ENCODE results near the gene RNF2.

RNF2 gene

DNA sequence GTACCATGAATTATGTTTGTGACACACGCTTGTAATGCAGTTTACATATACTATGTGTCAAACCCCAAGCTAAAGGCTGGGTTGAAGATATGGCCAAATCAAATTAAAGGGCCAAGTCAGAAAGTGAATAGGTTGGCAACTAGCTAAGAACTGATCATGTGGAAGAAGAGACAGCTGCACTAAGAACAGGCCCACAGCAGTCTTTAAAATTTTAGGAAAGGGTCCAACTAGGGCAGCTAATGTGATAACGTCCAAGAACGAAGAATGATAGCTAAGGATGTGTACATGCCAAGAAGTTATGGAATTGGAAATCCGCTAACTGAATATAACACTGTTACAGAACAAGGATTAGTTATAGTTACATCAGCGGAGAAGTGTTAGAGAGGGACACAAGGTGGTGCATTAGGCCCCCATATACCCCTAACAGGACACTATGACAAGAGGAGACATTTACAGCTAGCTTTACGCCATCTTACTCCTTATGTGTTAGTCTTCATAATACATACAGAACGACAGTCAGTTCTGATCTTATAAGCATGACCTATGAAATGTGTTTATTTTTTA, 6.5 kb upstream of the RNF2 start:
- peaks cover 5% of the 10 kb centered on the region for H3K4me1 Mint-ChIP-seq
- TF ChIP-seq, protein P1, sequence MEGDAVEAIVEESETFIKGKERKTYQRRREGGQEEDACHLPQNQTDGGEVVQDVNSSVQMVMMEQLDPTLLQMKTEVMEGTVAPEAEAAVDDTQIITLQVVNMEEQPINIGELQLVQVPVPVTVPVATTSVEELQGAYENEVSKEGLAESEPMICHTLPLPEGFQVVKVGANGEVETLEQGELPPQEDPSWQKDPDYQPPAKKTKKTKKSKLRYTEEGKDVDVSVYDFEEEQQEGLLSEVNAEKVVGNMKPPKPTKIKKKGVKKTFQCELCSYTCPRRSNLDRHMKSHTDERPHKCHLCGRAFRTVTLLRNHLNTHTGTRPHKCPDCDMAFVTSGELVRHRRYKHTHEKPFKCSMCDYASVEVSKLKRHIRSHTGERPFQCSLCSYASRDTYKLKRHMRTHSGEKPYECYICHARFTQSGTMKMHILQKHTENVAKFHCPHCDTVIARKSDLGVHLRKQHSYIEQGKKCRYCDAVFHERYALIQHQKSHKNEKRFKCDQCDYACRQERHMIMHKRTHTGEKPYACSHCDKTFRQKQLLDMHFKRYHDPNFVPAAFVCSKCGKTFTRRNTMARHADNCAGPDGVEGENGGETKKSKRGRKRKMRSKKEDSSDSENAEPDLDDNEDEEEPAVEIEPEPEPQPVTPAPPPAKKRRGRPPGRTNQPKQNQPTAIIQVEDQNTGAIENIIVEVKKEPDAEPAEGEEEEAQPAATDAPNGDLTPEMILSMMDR (IDR thresholded peaks at IDR 0.05; ENCODE audit: unreplicated experiment in 3 of 3), result no peak
- H3K27ac Mint-ChIP-seq, result no peak overlapping the region
- no peaks in the 10 kb centered on the region for H3K36me3 Mint-ChIP-seq (ENCODE audit: low read depth)
- no peak overlapping the region for H3K4me3 Mint-ChIP-seq
- H3K27me3 Mint-ChIP-seq (ENCODE audit: low read depth), result no peaks in the 10 kb centered on the region
- no peaks in the 10 kb centered on the region for H3K9me3 Mint-ChIP-seq

DNA sequence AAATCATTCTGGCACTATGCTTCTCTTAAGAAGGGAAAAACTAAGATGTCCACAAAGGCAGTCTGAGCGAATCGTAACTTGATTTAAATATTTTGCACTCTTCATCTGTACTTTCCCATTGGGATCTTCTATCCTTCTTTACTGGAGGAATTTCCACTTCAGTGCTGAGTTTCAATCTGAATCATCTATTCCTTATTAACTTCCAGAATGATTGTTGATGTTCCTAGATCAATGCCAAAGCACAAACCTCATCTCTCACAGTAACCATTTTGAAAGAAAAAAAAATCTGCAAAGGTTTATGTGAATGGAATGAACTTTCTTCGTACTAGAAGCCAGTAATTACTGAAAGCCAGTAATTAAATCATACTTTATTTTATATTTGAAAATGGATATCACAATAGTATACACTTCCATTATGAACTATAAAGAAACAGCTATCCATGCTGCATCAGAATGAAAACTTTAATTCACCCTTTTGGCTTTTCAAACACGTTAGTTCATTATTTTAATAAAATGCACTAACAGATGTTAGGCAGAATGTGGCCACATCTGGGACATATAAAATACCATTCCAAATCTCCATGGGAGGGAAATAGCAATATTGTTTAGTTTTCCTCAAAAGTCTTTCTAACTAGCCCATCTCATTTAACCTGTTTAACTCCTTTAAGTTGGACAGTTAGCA, 5.5 kb upstream of the RNF2 start:
- H3K4me3 Mint-ChIP-seq, result no peak overlapping the region
- TF ChIP-seq, protein P1 (IDR thresholded peaks at IDR 0.05; ENCODE audit: unreplicated experiment in 3 of 3), result no peak
- peak overlapping the region in 1 of 3 experiments; percentile 76 for H3K27ac Mint-ChIP-seq
- no peaks in the 10 kb centered on the region for H3K27me3 Mint-ChIP-seq (ENCODE audit: low read depth)
- H3K36me3 Mint-ChIP-seq (ENCODE audit: low read depth), result no peaks in the 10 kb centered on the region
- H3K4me1 Mint-ChIP-seq, result peaks cover 5% of the 10 kb centered on the region
- no peaks in the 10 kb centered on the region for H3K9me3 Mint-ChIP-seq

- Mint-ChIP-seq H3K36me3 (ENCODE audit: low read depth) (no peaks in the 10 kb centered on the region), H3K27me3 (ENCODE audit: low read depth) (no peaks in the 10 kb centered on the region), H3K27ac (peak overlapping the region in 1 of 3 experiments; percentile 76), H3K4me3 (no peak overlapping the region), H3K4me1 (peaks cover 5% of the 10 kb centered on the region), H3K9me3 (no peaks in the 10 kb centered on the region)
- TF ChIP-seq, protein P1 (IDR thresholded peaks at IDR 0.05; ENCODE audit: unreplicated experiment in 3 of 3), result no peak
Observed at GRCh38 chr1:185040408-185040735, 5.0 kb upstream of the RNF2 start.

DNA sequence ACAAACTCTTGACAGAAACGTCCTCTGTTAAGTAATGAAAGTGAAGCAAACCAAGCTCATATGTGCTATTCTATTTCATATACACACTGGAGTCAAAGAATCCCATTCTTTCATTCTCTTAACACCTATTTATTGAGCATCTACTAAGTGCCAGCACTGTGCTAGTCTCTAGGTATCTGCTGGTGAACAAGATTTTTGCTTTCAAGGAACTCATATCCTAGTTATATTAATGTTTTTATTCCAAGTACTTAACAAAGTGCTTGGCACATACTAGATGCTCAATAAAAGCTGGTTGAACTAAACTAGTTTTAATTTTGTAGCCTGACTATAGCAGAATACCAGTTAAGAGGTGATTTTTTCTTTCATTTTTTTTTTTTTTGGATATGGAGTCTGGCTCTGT, 3.6 kb upstream of the RNF2 start:
- Mint-ChIP-seq H3K27me3 (ENCODE audit: low read depth) (no peaks in the 10 kb centered on the region), H3K4me1 (peaks cover 11% of the 10 kb centered on the region), H3K36me3 (ENCODE audit: low read depth) (no peaks in the 10 kb centered on the region), H3K9me3 (no peaks in the 10 kb centered on the region), H3K27ac (no peak overlapping the region), H3K4me3 (no peak overlapping the region)
- TF ChIP-seq, protein P1 (IDR thresholded peaks at IDR 0.05; ENCODE audit: unreplicated experiment in 3 of 3), result no peak

GRCh38 chr1:185042737-185043136, 2.6 kb upstream of the RNF2 start:
- no peak overlapping the region for H3K4me3 Mint-ChIP-seq
- no peaks in the 10 kb centered on the region for H3K9me3 Mint-ChIP-seq
- no peak overlapping the region for H3K27ac Mint-ChIP-seq
- H3K4me1 Mint-ChIP-seq, result peaks cover 21% of the 10 kb centered on the region
- H3K27me3 Mint-ChIP-seq (ENCODE audit: low read depth), result no peaks in the 10 kb centered on the region
- no peaks in the 10 kb centered on the region for H3K36me3 Mint-ChIP-seq (ENCODE audit: low read depth)
- TF ChIP-seq, protein P1 (IDR thresholded peaks at IDR 0.05; ENCODE audit: unreplicated experiment in 3 of 3), result no peak

DNA sequence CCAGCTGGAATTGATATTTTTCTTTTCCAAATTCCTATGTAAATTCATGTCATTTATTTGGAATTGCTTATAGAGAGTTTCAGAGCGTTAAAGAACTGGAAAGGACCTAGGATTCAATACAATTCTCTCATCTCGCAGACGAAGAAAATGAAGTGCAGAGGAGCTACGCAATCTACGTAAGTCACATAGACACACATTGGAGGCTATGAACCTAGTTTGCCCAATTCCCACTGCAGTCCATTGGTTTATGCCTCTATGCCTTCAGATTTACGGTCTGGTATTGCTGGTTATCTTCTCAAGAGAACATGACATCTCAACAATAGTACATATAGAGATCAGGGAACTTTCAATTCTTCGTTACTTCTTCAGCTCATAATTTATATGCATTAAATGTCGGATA, 971 bp upstream of the RNF2 start:
- no peaks in the 10 kb centered on the region for H3K27me3 Mint-ChIP-seq (ENCODE audit: low read depth)
- H3K36me3 Mint-ChIP-seq (ENCODE audit: low read depth), result peaks cover 4% of the 10 kb centered on the region
- peaks cover 34% of the 10 kb centered on the region for H3K4me1 Mint-ChIP-seq
- H3K4me3 Mint-ChIP-seq, result peak overlapping the region; percentile 89 to 92 (median 92)
- peak overlapping the region; percentile 77 to 94 (median 91) for H3K27ac Mint-ChIP-seq
- H3K9me3 Mint-ChIP-seq, result no peaks in the 10 kb centered on the region
- TF ChIP-seq, protein P1 (IDR thresholded peaks at IDR 0.05; ENCODE audit: unreplicated experiment in 3 of 3), result no peak

Data from nephron (organoid).